Measurements from ENCODE around the gene ZDHHC1. TPM values are rescaled to one million over a fixed set of nuclear protein-coding genes. Genes with fewer than 3 reads are reported as not detected.
A peak's percentile ranks its signal among the peaks of the same experiment; 100 is the strongest.

ZDHHC1 gene
- total and polyA plus RNA-seq, 2 of the 13 experiments (the other 11 are each of a cell fraction or from before 2014, with no cell fraction given): 0.51 to 1.1 TPM

- Histone ChIP-seq H3K9ac (ENCODE audit: insufficient read depth, low read depth, low read length) (peak overlapping the region; percentile 32), H4K20me1 (ENCODE audit: insufficient read depth, low read length) (no peaks in the 10 kb centered on the region), H3K4me3 (replicated peaks in 1 of 3; ENCODE audit: insufficient read depth in 1 of 3, low read depth in 2 of 3, low read length in 3 of 3) (peak overlapping the region in 1 of 3 experiments; percentile 57; a peak in 3 of 6 replicates), H2AFZ (ENCODE audit: low read length) (no peak overlapping the region), H3K27ac (ENCODE audit: extremely low read length, insufficient read depth, low read length) (no peak overlapping the region), H3K4me2 (ENCODE audit: low read depth, low read length) (peak overlapping the region; percentile 60), H3K9me3 (ENCODE audit: low read length) (no peaks in the 10 kb centered on the region), H3K36me3 (replicated peaks in 1 of 2; ENCODE audit: control insufficient read depth in 1 of 2, insufficient read depth in 2 of 2, low read length in 2 of 2) (no peaks in the 10 kb centered on the region), H3K4me1 (ENCODE audit: insufficient read depth, low read length) (peaks cover 44% of the 10 kb centered on the region), H3K27me3 (ENCODE audit: control insufficient read depth in 1 of 2, insufficient read depth in 2 of 2, low read length in 2 of 2) (peaks cover 0 to 42% of the 10 kb centered on the region in 2 experiments; a peak in 4 of 5 replicates), H3K79me2 (ENCODE audit: insufficient read depth, low read length) (no peaks in the 10 kb centered on the region)
- no peak for FAIRE-seq
- DNase-seq (ENCODE audit: low spot score): no peak
- in situ Hi-C loops (cut with HindIII; ENCODE audit: extremely low pct_ligation_motif_present, low pct_unique_long_range_greater_than_20kb) (no loop called here), intact Hi-C loops (cut with micrococcal nuclease; ENCODE audit: unreplicated experiment) (no loop called here)
- 75% methylated on average over 4 of the region's 13 CpGs for WGBS (ENCODE audit: low lambda C conversion rate)
- ChIA-PET POLR2A (no interaction called here), CTCF (ENCODE audit: low intra/inter-chr PET ratio, low total read pairs) (no interaction called here)
- BruUV-seq (replicated peaks): no TSS peak
- TF ChIP-seq, protein P1, sequence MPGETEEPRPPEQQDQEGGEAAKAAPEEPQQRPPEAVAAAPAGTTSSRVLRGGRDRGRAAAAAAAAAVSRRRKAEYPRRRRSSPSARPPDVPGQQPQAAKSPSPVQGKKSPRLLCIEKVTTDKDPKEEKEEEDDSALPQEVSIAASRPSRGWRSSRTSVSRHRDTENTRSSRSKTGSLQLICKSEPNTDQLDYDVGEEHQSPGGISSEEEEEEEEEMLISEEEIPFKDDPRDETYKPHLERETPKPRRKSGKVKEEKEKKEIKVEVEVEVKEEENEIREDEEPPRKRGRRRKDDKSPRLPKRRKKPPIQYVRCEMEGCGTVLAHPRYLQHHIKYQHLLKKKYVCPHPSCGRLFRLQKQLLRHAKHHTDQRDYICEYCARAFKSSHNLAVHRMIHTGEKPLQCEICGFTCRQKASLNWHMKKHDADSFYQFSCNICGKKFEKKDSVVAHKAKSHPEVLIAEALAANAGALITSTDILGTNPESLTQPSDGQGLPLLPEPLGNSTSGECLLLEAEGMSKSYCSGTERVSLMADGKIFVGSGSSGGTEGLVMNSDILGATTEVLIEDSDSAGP (CRISPR knock-in tag; IDR thresholded peaks at IDR 0.05; ENCODE audit: borderline replicate concordance): peak; percentile 18; the same call in 1 of the 2 replicates
- TF ChIP-seq MXD4 (CRISPR knock-in tag; IDR thresholded peaks at IDR 0.05): no peak
- no peak for TF ChIP-seq ZNF569 (CRISPR knock-in tag; IDR thresholded peaks at IDR 0.05; ENCODE audit: borderline replicate concordance)
- TF ChIP-seq HNRNPL (IDR thresholded peaks at IDR 0.05; ENCODE audit: low read depth, low read length): peak; percentile 54; the same call in 1 of the 2 replicates
- TF ChIP-seq ZNF407 (CRISPR knock-in tag; IDR thresholded peaks at IDR 0.05; ENCODE audit: not compliant biosample characterization): peak; percentile 57
- TF ChIP-seq, protein P2, sequence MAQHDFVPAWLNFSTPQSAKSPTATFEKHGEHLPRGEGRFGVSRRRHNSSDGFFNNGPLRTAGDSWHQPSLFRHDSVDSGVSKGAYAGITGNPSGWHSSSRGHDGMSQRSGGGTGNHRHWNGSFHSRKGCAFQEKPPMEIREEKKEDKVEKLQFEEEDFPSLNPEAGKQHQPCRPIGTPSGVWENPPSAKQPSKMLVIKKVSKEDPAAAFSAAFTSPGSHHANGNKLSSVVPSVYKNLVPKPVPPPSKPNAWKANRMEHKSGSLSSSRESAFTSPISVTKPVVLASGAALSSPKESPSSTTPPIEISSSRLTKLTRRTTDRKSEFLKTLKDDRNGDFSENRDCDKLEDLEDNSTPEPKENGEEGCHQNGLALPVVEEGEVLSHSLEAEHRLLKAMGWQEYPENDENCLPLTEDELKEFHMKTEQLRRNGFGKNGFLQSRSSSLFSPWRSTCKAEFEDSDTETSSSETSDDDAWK (CRISPR knock-in tag; IDR thresholded peaks at IDR 0.05): no peak
- 0 out of 2 replicates have a peak, but pooled peaks have one; percentile 2 for TF ChIP-seq MTA1 (CRISPR knock-in tag; IDR thresholded peaks at IDR 0.05; ENCODE audit: borderline replicate concordance)
- peak; percentile 75 for TF ChIP-seq ZNF883 (CRISPR knock-in tag; IDR thresholded peaks at IDR 0.05; ENCODE audit: not compliant biosample characterization)
- no peak for ATAC-seq
Observed at GRCh38 chr16:67395458-67396158, 20.7 kb downstream of the ZDHHC1 start.

Measured in HepG2 (cell line).